HG02943 (cell line): ENCODE data around the gene IL12B.
"Not testable (repeated sequence)": the region's sequence is repeated elsewhere in the genome, so short reads cannot be mapped to it uniquely, and the experiment has no call there.

Experiments used
- ATAC-seq: cut with Tn5 transposase; IDR thresholded peaks from one replicate; pipeline ENCODE4 v1.9.1; 2021; ENCODE audit warnings: mild to moderate bottlenecking, low read depth, moderate library complexity; ENCODE audit not compliant: unreplicated experiment

The IL12B gene

GRCh38 chr5:159330131-159330800 lies at the start of gene IL12B:
TSS of gene IL12B (minus strand) at chr5:159330487. CDS start at chr5:159326782, 3,705 bp downstream.
- ATAC-seq: no peak

GRCh38 chr5:159377653-159378052 lies 47.4 kb upstream of the IL12B start:
- no peak for ATAC-seq

- not testable (repeated sequence) for ATAC-seq
Measured at GRCh38 chr5:159367866-159368265, 37.6 kb upstream of the IL12B start.

- ATAC-seq: not testable (repeated sequence)
Measured at GRCh38 chr5:159366776-159367175, 36.5 kb upstream of the IL12B start.

GRCh38 chr5:159362220-159362619 lies 31.9 kb upstream of the IL12B start:
- ATAC-seq: no peak

- ATAC-seq: not testable (repeated sequence)
Measured at GRCh38 chr5:159359871-159360270, 29.6 kb upstream of the IL12B start.

- ATAC-seq: no peak
Measured at GRCh38 chr5:159359408-159359807, 29.1 kb upstream of the IL12B start.

GRCh38 chr5:159353661-159354252 lies 23.5 kb upstream of the IL12B start:
- ATAC-seq: no peak

- not testable (repeated sequence) for ATAC-seq
Measured at GRCh38 chr5:159350644-159351043, 20.4 kb upstream of the IL12B start.

- ATAC-seq: not testable (repeated sequence)
Measured at GRCh38 chr5:159350216-159350615, 19.9 kb upstream of the IL12B start.

- ATAC-seq: no peak
Measured at GRCh38 chr5:159345861-159346260, 15.6 kb upstream of the IL12B start.

- no peak for ATAC-seq
Measured at GRCh38 chr5:159345336-159345735, 15.0 kb upstream of the IL12B start.

- no peak for ATAC-seq
Measured at GRCh38 chr5:159343295-159344094, 13.2 kb upstream of the IL12B start.

- no peak for ATAC-seq
Measured at GRCh38 chr5:159342840-159343239, 12.6 kb upstream of the IL12B start.

- no peak for ATAC-seq
Measured at GRCh38 chr5:159341906-159342310, 11.6 kb upstream of the IL12B start.

- no peak for ATAC-seq
Measured at GRCh38 chr5:159341145-159341544, 10.9 kb upstream of the IL12B start.

- no peak for ATAC-seq
Measured at GRCh38 chr5:159340511-159340910, 10.2 kb upstream of the IL12B start.

- no peak for ATAC-seq
Measured at GRCh38 chr5:159339460-159339859, 9.2 kb upstream of the IL12B start.

- ATAC-seq: no peak
Measured at GRCh38 chr5:159338118-159338517, 7.8 kb upstream of the IL12B start.

- ATAC-seq: no peak
Measured at GRCh38 chr5:159337016-159337955, 7.0 kb upstream of the IL12B start.
